K562 (cell line): Measurements from ENCODE around the gene LMNA. TPM values are rescaled to one million over a fixed set of nuclear protein-coding genes. Genes with fewer than 3 reads are reported as not detected.

Experiments
- CTCFL ChIP-seq: IDR thresholded peaks from 2 replicates; pipeline ENCODE4 v1.6.1; 2011; ENCODE audit warnings: borderline replicate concordance, low read depth, mild to moderate bottlenecking, moderate library complexity, low read length; ENCODE audit not compliant: insufficient read depth, poor library complexity, severe bottlenecking
- ELF2 ChIP-seq: fragments of 250-450 bp; sonication (Bioruptor Pico); IDR thresholded peaks from 2 replicates; pipeline ENCODE4 v1.5.0; 2021; ENCODE audit warnings: mild to moderate bottlenecking
- FOXP4 ChIP-seq: sonication (generic); formaldehyde crosslinking; IDR thresholded peaks from 2 replicates; pipeline ENCODE4 v1.8.0; 2022; ENCODE audit warnings: mild to moderate bottlenecking, missing genetic modification reagents, borderline replicate concordance
- MYC ChIP-seq, 2 experiments: fragments of 250-450 bp in 1 of 2; sonication (Bioruptor Pico) in 1 of 2; IDR thresholded peaks; 2 replicates each; pipeline versions ENCODE4 v1.5.1 to v1.6.1; 2012 to 2021; ENCODE audit warnings: low read depth in 2 of 2, borderline replicate concordance in 1 of 2, improper control_type of control experiment in 1 of 2, low read length in 1 of 2, mild to moderate bottlenecking in 1 of 2, moderate library complexity in 1 of 2
- PTRF ChIP-seq: fragments of 450-650 bp; IDR thresholded peaks from 2 replicates; pipeline ENCODE4 v1.6.1; 2016; ENCODE audit warnings: mild to moderate bottlenecking, missing genetic modification characterization, missing compliant biosample characterization
- RREB1 ChIP-seq: fragments of 250-450 bp; sonication (Bioruptor Pico); IDR thresholded peaks from 2 replicates; pipeline ENCODE4 v1.4.0; 2020
- ZBTB2 ChIP-seq: fragments of 450-650 bp; IDR thresholded peaks from 2 replicates; pipeline ENCODE4 v1.6.1; 2016; ENCODE audit warnings: antibody characterized with exemption
- ZKSCAN8 ChIP-seq: fragments of 200-800 bp; sonication (Bioruptor generic); IDR thresholded peaks from 2 replicates; pipeline ENCODE4 v1.6.1; 2016; ENCODE audit warnings: missing genetic modification characterization, missing compliant biosample characterization
- ZNF23 ChIP-seq: fragments of 250-450 bp; sonication (Bioruptor Pico); IDR thresholded peaks from 2 replicates; pipeline ENCODE4 v1.4.0; 2020; ENCODE audit warnings: mild to moderate bottlenecking
- ZNF444 ChIP-seq: fragments of 250-450 bp; sonication (Bioruptor Pico); IDR thresholded peaks from 2 replicates; pipeline ENCODE4 v1.4.0; 2020; ENCODE audit warnings: mild to moderate bottlenecking, moderate library complexity
- ZNF76 ChIP-seq: fragments of 250-450 bp; sonication (Bioruptor Pico); IDR thresholded peaks from 2 replicates; pipeline ENCODE4 v1.4.0; 2020; ENCODE audit warnings: mild to moderate bottlenecking, moderate library complexity, borderline replicate concordance
- polyA plus RNA-seq, 8 experiments: library from polyadenylated mRNA; depleted of rRNA in 4 of 8; stranded (reverse) in 5 of 8; unstranded in 3 of 8; fragments of >200 nt; fragmentation: Nextera tagmentation in 2 of 8; fragmentation: Illumina TruSeq in 1 of 8; extraction: Ambion mirVana in 2 of 8; extraction: Trizol in 1 of 8; gene quantifications; 2 replicates each; pipeline versions ENCODE4 v1.2.1 to v1.2.3, GENCODE V29; 2011 to 2014; ENCODE audit warnings: inconsistent platforms in 1 of 8, missing spikeins in 1 of 8
- total RNA-seq, 7 experiments: library from RNA; depleted of rRNA in 6 of 7; stranded (reverse); fragments of >200 nt in 6 of 7; fragmentation: Illumina TruSeq in 2 of 7; extraction: Trizol in 2 of 7; gene quantifications; 2 replicates each; pipeline versions ENCODE4 v1.2.1 to v1.2.3, GENCODE V29; 2011 to 2021; ENCODE audit warnings: low replicate concordance in 1 of 7

Gene LMNA
- total and polyA plus RNA-seq, 9 of the 15 experiments (the other 6 are each of a cell fraction or from before 2014, with no cell fraction given): 1.00 to 347 (median 88.2) TPM

- TF ChIP-seq PTRF (tag) (no peak), CTCFL (no peak), ZKSCAN8 (CRISPR knock-in tag) (no peak), MYC (IDR thresholded peaks at IDR 0.05; ENCODE audit: low read depth, low read length) (peak; percentile 43; the same call in 1 of the 2 replicates), MYC (CRISPR knock-in tag; IDR thresholded peaks at IDR 0.05; ENCODE audit: borderline replicate concordance, low read depth) (peak; percentile 85; the same call in 1 of the 2 replicates), ZNF444 (CRISPR knock-in tag) (no peak), ELF2 (CRISPR knock-in tag) (no peak), ZBTB2 (no peak), RREB1 (CRISPR knock-in tag) (no peak), ZNF76 (CRISPR knock-in tag) (no peak), ZNF23 (no peak), FOXP4 (CRISPR knock-in tag) (peak; percentile 61; the same call in 1 of the 2 replicates)
These were observed 505 bp downstream of the LMNA start (continued) for GRCh38 chr1:156114919-156115513.
